ENCODE results near the gene SCAF1. TPM values are rescaled to one million over a fixed set of nuclear protein-coding genes. Genes with fewer than 3 reads are reported as not detected.

SCAF1 gene
- total and polyA plus RNA-seq, 2 donors (not counting 1 experiment from before 2014, with no cell fraction given) = 17.1 to 68.3 TPM

DNA sequence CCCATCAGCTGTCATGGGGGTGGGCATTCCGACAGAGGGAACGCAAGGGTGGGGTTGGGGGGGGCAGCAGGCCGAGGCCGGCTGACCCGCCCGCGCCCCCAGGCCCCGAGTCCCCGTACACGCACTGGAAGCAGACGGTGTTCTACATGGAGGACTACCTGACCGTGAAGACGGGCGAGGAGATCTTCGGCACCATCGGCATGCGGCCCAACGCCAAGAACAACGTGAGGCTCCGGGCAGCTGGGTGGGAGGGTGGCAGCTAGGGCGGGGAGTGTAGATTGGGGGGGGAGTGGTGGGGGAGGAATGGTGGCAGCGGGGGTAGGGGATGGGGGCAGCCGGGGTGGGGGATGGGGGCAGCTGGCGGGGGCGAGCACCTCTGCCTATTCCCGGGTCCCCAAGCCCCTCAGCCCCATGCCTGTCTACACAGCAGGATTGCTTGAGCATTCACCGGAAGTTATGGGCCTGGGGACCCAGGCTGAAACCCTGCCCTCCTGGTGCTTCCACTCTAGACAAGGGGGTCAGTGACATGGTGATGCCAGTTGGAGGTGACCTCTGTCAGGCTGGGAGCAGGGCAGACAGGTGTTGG, 44.6 kb downstream of the SCAF1 start:
- Histone ChIP-seq H3K4me2 (replicated peaks; ENCODE audit: low read depth, low read length, poor library complexity, severe bottlenecking) (no peak overlapping the region), H4K20me1 (ENCODE audit: control insufficient read depth, insufficient read depth, low read length, poor library complexity, severe bottlenecking) (peaks cover 65% of the 10 kb centered on the region), H3K9me3 (ENCODE audit: control extremely low read depth in 1 of 3, control insufficient read depth in 2 of 3, insufficient read depth in 1 of 3, low read length in 2 of 3) (peaks cover 0 to 8% (median 0%) of the 10 kb centered on the region in 3 donors), H3K79me2 (ENCODE audit: control insufficient read depth, insufficient read depth, low read length) (peaks cover 19% of the 10 kb centered on the region), H3K27me3 (replicated peaks in 1 of 4; ENCODE audit: control extremely low read depth in 1 of 4, control insufficient read depth in 3 of 4, insufficient read depth in 4 of 4, low read length in 3 of 4) (peaks cover 0 to 23% (median 11%) of the 10 kb centered on the region in 4 experiments), H3K36me3 (replicated peaks in 1 of 2; ENCODE audit: control extremely low read depth in 1 of 2, control insufficient read depth in 1 of 2, extremely low read depth in 1 of 2, insufficient read depth in 2 of 2, low read length in 1 of 2) (peaks cover 0 to 54% of the 10 kb centered on the region in 2 experiments), H3K27ac (ENCODE audit: low read length in 2 of 2) (no peak overlapping the region), H3K4me3 (ENCODE audit: control extremely low read depth in 1 of 5, extremely low read depth in 1 of 5, insufficient read depth in 1 of 5, low read depth in 2 of 5, low read length in 4 of 5) (no peak overlapping the region), H3K4me1 (ENCODE audit: control insufficient read depth in 2 of 2, insufficient read depth in 2 of 2, low read length in 2 of 2) (peaks cover 22 to 23% of the 10 kb centered on the region in 2 donors), H3K9ac (ENCODE audit: low read length) (no peak overlapping the region), H2AFZ (ENCODE audit: insufficient read depth, low read depth, low read length, poor library complexity, severe bottlenecking) (no peak overlapping the region)
- Mint-ChIP-seq H3K27ac (no peak overlapping the region), H3K9me3 (ENCODE audit: insufficient read depth) (no peaks in the 10 kb centered on the region), H3K4me3 (no peak overlapping the region), H3K27me3 (peaks cover 17% of the 10 kb centered on the region), H3K4me1 (peaks cover 23% of the 10 kb centered on the region)
- ATAC-seq (ENCODE audit: low read depth) = no peak
- no peak for TF ChIP-seq EZH2 (IDR thresholded peaks at IDR 0.05; ENCODE audit: borderline replicate concordance, insufficient read depth, low read depth, low read length, poor library complexity, severe bottlenecking)
- TF ChIP-seq, protein P1, sequence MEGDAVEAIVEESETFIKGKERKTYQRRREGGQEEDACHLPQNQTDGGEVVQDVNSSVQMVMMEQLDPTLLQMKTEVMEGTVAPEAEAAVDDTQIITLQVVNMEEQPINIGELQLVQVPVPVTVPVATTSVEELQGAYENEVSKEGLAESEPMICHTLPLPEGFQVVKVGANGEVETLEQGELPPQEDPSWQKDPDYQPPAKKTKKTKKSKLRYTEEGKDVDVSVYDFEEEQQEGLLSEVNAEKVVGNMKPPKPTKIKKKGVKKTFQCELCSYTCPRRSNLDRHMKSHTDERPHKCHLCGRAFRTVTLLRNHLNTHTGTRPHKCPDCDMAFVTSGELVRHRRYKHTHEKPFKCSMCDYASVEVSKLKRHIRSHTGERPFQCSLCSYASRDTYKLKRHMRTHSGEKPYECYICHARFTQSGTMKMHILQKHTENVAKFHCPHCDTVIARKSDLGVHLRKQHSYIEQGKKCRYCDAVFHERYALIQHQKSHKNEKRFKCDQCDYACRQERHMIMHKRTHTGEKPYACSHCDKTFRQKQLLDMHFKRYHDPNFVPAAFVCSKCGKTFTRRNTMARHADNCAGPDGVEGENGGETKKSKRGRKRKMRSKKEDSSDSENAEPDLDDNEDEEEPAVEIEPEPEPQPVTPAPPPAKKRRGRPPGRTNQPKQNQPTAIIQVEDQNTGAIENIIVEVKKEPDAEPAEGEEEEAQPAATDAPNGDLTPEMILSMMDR (IDR thresholded peaks at IDR 0.05) = no peak
- CTCF ChIA-PET = interaction anchor here (1.4 kb wide), 1 partner anchor 140 kb away, joined by 3 read pairs; no protein-coding TSS in a partner anchor
- POLR2A ChIA-PET = interaction anchor here (0.7 kb wide), 1 partner anchor 100 kb away, joined by 3 read pairs; no protein-coding TSS in a partner anchor
- WGBS (ENCODE audit: insufficient coverage) = over 99% methylated on average over 14 of the region's 27 CpGs
- DNase-seq = no peak
- intact Hi-C loops (cut with micrococcal nuclease) = no loop called here

DNA sequence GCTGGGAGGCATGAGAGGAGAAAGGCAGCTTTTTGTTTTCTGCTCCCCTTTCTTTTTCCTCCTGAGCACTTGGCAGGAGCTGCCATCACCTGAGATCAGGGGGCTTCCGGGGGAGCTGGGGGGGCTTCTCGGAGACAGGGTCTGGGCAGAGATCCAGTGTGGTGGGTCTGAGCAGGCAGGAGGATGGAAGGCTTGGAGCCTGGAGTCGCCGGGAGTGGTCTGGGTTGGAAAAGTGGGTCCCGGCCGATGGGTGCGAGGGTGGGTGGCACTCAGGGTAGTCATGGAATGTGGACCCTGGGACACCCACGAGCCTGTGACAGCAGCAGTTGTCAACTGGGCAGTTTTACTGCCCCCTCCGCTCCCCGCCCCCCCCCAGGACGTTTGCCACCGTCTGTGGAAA, 45.1 kb downstream of the SCAF1 start:
- Histone ChIP-seq H3K79me2 (ENCODE audit: control insufficient read depth, insufficient read depth, low read length) (peaks cover 14% of the 10 kb centered on the region), H3K27ac (ENCODE audit: low read length in 2 of 2) (no peak overlapping the region), H2AFZ (ENCODE audit: insufficient read depth, low read depth, low read length, poor library complexity, severe bottlenecking) (no peak overlapping the region), H3K4me3 (ENCODE audit: control extremely low read depth in 1 of 5, extremely low read depth in 1 of 5, insufficient read depth in 1 of 5, low read depth in 2 of 5, low read length in 4 of 5) (no peak overlapping the region), H3K4me1 (ENCODE audit: control insufficient read depth in 2 of 2, insufficient read depth in 2 of 2, low read length in 2 of 2) (peaks cover 25% of the 10 kb centered on the region in 2 donors), H3K36me3 (replicated peaks in 1 of 2; ENCODE audit: control extremely low read depth in 1 of 2, control insufficient read depth in 1 of 2, extremely low read depth in 1 of 2, insufficient read depth in 2 of 2, low read length in 1 of 2) (peaks cover 0 to 49% of the 10 kb centered on the region in 2 experiments), H3K27me3 (replicated peaks in 1 of 4; ENCODE audit: control extremely low read depth in 1 of 4, control insufficient read depth in 3 of 4, insufficient read depth in 4 of 4, low read length in 3 of 4) (peaks cover 0 to 28% (median 13%) of the 10 kb centered on the region in 4 experiments), H4K20me1 (ENCODE audit: control insufficient read depth, insufficient read depth, low read length, poor library complexity, severe bottlenecking) (peaks cover 59% of the 10 kb centered on the region), H3K9me3 (ENCODE audit: control extremely low read depth in 1 of 3, control insufficient read depth in 2 of 3, insufficient read depth in 1 of 3, low read length in 2 of 3) (peaks cover 0 to 8% (median 0%) of the 10 kb centered on the region in 3 donors), H3K4me2 (replicated peaks; ENCODE audit: low read depth, low read length, poor library complexity, severe bottlenecking) (no peak overlapping the region), H3K9ac (ENCODE audit: low read length) (no peak overlapping the region)
- Mint-ChIP-seq H3K4me1 (peaks cover 24% of the 10 kb centered on the region), H3K9me3 (ENCODE audit: insufficient read depth) (no peaks in the 10 kb centered on the region), H3K4me3 (no peak overlapping the region), H3K27me3 (peaks cover 18% of the 10 kb centered on the region), H3K27ac (no peak overlapping the region)
- 81% methylated on average over 12 of the region's 12 CpGs for WGBS (ENCODE audit: insufficient coverage)
- TF ChIP-seq EZH2 (IDR thresholded peaks at IDR 0.05; ENCODE audit: borderline replicate concordance, insufficient read depth, low read depth, low read length, poor library complexity, severe bottlenecking) = no peak
- TF ChIP-seq, protein P1 (IDR thresholded peaks at IDR 0.05) = no peak
- ChIA-PET POLR2A (interaction anchor here (0.7 kb wide), 2 partner anchors 101 to 548 kb away, joined by 3 read pairs; no protein-coding TSS in a partner anchor), CTCF (interaction anchor here (0.6 to 1.4 kb wide), 2 partner anchors 123 to 140 kb away, joined by 3 read pairs; no protein-coding TSS in a partner anchor)
- ATAC-seq (ENCODE audit: low read depth) (no peak), DNase-seq (no peak)
- intact Hi-C loops (cut with micrococcal nuclease) = no loop called here
